Activated T-cell treated with anti-CD3 and anti-CD28 coated beads for 4 hours (primary cell): ENCODE data around the gene ZNF681.
A peak's percentile ranks its signal among the peaks of the same experiment; 100 is the strongest.
"Not testable (repeated sequence)": the region's sequence is repeated elsewhere in the genome, so short reads cannot be mapped to it uniquely, and the experiment has no call there.

Source experiments
- DNase-seq: peaks from one replicate; pipeline ENCODE4 v3.0.0-alpha.2; 2020

Gene ZNF681

DNA sequence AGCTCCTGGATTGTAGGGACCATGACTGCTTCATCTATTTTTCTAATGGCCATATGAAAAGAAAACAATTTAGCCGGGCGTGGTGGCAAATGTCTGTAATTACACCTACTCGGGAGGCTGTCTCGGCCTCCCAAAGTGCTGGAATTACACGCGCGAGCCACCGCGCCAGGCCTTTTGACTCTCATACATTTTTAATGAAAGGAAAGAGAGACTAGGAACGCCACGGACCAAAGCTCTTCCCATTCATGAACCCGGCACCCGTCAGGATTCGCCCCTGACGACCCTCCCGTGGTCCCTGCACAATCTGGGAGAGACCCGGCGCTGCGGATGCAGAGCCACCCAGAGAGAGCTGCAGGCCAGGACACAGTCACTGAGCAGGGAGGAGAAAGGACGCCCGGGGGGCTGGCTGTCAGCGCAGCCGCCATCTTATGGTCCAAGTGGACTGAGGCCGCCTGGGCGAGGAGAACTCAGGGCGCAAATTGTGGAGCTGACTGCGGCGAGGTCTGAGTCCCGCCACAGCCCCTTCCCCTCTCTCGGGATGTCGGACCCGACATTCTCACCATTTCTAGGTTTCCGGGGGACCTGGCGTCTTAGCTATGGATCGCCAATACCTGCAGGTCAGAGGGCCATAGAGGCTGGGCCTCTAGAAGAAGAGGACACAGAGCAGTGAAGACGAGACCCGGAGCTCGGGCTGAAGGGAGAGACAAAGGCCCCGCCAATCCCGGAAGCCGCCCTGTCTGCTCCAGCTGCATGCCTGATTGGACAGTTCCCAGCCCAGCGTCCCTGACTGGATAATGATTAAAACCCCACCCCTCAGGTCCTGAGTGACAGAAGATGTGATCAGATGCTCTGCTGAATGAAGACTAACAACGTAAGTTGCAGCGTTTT, at the start of gene ZNF681:
Gene ZNF681 (minus strand): TSS at position 705 of the 888 bp plus-strand sequence. CDS start 142 bp downstream, at position 563.
- peak; percentile 72 for DNase-seq

DNA sequence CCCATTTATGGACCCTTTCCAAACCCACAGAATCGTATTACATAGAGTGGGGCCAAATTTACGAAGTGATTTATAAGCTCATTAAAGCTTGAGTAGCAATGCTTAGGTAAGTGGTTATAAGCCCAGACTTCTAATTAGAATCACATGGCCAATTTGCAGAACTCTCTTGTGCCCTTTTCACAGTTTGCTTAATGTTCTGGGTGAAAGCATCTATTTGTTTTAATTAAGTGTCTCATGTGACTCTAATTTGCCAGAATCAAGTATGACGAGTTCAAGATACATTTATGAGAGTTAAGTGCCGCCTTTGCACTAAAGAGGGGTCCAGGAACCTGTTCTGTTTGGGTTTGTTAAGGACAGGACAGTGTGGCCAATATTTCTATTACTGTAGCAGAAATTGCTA, 46.0 kb upstream of the ZNF681 start:
- no peak for DNase-seq

GRCh38 chr19:23802290-23802689, 43.6 kb upstream of the ZNF681 start:
- DNase-seq, result no peak

GRCh38 chr19:23801803-23802202, 43.1 kb upstream of the ZNF681 start:
- DNase-seq, result no peak

GRCh38 chr19:23800868-23801267, 42.2 kb upstream of the ZNF681 start:
- DNase-seq, result no peak

DNA sequence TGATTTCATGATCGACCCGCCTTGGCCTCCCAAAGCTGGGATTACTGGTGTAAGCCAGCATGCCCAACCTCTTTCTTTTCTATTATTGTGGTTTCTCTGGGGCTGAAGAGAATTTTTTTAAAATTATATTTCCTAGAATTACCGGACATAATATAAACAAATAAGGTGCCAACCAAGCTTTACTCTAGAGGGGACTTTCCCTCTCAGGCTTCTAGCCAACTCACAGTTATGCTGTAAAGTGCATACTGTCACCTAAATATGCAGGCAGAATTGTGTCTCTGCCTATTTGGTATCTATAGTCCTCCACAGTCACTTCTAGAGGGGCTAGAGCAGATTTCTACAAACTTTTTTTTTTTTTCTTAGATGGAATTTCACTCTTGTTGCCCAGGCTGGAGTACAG, 41.6 kb upstream of the ZNF681 start:
- DNase-seq, result no peak

GRCh38 chr19:23799321-23799720, 40.6 kb upstream of the ZNF681 start:
- DNase-seq, result no peak

DNA sequence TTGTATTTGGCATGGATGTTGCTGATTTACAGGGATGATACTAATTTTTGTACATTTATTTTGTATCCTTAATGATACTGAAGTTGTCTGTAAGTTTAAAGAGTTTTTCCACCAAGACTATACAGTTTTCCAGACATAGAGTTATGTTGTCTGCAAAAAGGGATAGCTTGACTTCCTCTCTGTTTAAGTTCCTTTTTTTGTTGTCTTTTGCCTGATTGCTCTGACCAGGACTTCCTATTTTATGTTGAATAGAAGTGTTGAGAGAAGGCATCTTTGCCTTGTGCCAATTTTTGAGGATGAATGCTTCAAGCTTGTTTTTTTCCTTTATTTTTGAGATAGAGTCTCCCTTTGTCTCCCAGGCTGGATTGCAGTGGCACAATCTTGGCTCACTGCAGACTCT, 36.8 kb upstream of the ZNF681 start:
- no peak for DNase-seq

- no peak for DNase-seq
Measured at GRCh38 chr19:23792784-23793183, 34.1 kb upstream of the ZNF681 start.

- no peak for DNase-seq
Measured at GRCh38 chr19:23790641-23791488, 32.2 kb upstream of the ZNF681 start.

GRCh38 chr19:23789246-23789645, 30.6 kb upstream of the ZNF681 start:
- DNase-seq, result no peak

GRCh38 chr19:23788411-23788810, 29.7 kb upstream of the ZNF681 start:
- DNase-seq, result no peak

- no peak for DNase-seq
Measured at GRCh38 chr19:23787106-23787505, 28.4 kb upstream of the ZNF681 start.

GRCh38 chr19:23785982-23786381, 27.3 kb upstream of the ZNF681 start:
- no peak for DNase-seq

DNA sequence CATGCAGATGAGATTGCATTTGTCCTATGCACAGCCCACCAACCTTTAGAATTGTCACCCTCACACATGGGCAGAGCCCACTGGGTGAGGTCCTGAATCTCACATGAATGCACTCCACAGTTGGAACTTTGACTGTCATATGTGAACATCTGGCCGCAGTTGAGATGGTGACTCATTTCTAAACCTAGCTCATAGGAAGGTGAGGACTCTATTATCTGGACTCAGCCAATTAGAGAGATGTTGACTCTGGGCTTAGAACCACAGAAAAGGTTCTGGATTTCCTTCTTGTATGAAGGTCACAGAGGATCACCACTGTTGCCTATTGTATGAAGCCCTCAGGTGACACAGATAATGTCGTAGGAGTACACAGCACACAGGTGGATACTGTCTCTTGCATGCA, 25.6 kb upstream of the ZNF681 start:
- no peak for DNase-seq

GRCh38 chr19:23783636-23784035, 24.9 kb upstream of the ZNF681 start:
- DNase-seq, result no peak

- no peak for DNase-seq
Measured at GRCh38 chr19:23779645-23780044, 21.0 kb upstream of the ZNF681 start.

GRCh38 chr19:23778566-23778965, 19.9 kb upstream of the ZNF681 start:
- DNase-seq, result no peak

DNA sequence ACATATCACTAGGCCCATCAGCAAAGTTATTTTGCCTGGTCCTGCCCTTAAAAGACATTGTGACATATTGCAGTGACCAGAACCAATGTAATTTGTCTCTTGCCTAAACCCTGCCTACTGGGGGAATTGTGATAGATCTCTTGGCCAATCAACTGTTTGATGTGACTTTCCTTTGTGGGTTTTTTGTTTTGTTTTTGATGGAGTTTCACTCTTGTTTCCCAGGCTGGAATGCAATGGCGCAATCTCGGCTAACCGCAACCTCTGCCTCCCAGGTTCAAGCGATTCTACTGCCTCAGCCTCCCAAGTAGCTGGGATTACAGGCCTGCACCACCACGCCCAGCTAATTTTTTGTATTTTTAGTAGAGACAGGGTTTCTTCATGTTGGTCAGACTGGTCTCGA, 19.3 kb upstream of the ZNF681 start:
- not testable (repeated sequence) for DNase-seq

DNA sequence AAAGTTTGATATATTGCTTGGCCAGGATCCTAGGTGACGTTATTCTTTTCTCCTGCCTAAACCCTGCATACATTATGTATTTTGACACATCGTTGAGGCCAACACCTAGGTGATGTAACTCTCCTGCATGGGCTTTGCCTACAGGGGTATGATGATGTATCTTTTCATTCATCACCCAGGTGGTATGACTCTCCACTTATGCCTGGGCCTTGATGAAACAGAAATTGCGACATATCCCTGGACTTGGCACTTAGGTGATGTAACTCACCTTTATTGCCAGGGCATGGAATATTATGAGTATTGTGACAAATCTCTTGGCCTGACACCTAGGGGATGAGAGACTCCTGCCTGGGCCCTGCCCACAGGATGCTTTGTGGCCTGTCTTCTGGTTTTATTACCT, 18.5 kb upstream of the ZNF681 start:
- no peak for DNase-seq

GRCh38 chr19:23776507-23777205, 18.0 kb upstream of the ZNF681 start:
- DNase-seq, result no peak

DNA sequence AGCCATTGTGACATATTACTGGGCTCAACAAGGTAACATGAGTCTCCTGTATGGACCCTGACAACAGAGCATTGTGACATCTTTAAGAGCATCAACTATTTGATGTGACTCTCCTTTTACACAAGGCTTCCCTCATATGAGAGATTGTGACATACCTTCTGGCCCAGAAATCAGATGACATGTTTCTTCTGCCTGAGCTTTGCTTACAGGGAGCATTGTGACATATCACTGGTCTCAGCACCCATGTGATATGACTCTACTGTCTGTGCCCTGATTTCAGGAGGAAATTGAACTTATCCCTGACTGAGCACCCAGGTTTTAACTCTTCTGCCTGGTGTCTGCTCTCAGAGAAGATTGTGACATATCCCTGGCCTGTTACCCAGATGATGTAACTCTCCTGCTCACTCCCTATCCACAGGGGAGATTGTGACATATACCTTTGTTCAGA, 15.9 kb upstream of the ZNF681 start:
- no peak for DNase-seq

DNA sequence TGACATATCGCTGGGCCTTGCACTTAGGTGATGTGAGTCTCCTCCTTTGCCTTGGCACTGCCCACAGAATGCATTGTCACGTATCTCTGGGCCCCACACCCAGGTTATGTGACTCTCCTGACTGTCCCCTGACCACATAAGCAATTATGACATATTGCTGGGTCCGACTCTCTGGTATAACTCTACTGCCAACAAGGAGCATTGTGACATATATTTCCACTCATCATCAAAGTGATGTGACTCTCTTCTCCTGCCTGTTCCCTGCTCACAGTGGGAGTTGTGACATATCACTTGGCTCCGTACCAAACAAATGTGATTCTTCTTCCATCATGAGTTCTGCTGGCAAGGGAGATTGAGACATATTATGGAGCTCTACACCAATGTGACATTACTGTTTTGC, 15.4 kb upstream of the ZNF681 start:
- no peak for DNase-seq
